ENCODE data around the gene TLE3.

GRCh38 chr15:70035719-70036077 lies 62.0 kb downstream of the TLE3 start:
- TF ChIP-seq ISL2 (CRISPR knock-in tag; IDR thresholded peaks at IDR 0.05) (no peak), SMAD1 (CRISPR knock-in tag; IDR thresholded peaks at IDR 0.05; ENCODE audit: borderline replicate concordance, low read depth) (no peak), GABPA (IDR thresholded peaks at IDR 0.05; ENCODE audit: low read depth, low read length) (no peak), GABPA (CRISPR knock-in tag; IDR thresholded peaks at IDR 0.05; ENCODE audit: low read depth) (no peak), CCAR2 (optimal IDR thresholded peaks at IDR 0.05; ENCODE audit: low read depth, low read length) (no peak), TAF1 (CRISPR knock-in tag; IDR thresholded peaks at IDR 0.05) (no peak), ZBTB46 (CRISPR knock-in tag; IDR thresholded peaks at IDR 0.05; ENCODE audit: borderline replicate concordance) (no peak)
